Testis (tissue), 2 donors: ENCODE results near the gene PACS1.

ENCODE experiments used
- POLR2A ChIP-seq: fragments of 450-650 bp; IDR thresholded peaks from one replicate; pipeline ENCODE4 v1.6.1; 2017; ENCODE audit warnings: antibody characterized with exemption, mild to moderate bottlenecking, moderate library complexity
- TF ChIP-seq, protein P1 (sequence below), 3 experiments: fragments of 450-650 bp in 2 of 3; fragments of 200-600 bp in 1 of 3; sonication (generic) in 1 of 3; IDR thresholded peaks; one replicate each; pipeline ENCODE4 v1.5.1; 2016 to 2019; ENCODE audit warnings: antibody characterized with exemption in 3 of 3, mild to moderate bottlenecking in 2 of 3, moderate library complexity in 1 of 3

DNA sequence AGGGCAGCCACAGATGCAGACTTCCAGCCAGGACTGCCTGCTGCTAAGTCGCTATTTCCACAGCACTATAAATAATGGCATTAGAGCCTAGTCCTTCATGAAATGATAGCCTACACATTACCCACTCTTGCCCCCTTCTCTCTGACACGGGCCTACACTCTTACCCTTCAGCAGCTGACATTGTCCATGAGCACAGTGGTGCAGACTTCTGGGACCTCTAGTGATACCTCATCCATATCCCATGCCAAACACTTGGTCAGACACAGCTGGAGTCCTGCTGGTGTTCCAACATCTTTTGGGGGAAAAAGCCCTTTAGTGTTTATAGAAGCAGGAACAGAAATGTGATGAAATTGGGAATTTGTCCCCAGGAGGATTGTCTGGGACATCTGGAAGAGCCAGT lies 155.0 kb downstream of the PACS1 start:
- TF ChIP-seq, protein P1, sequence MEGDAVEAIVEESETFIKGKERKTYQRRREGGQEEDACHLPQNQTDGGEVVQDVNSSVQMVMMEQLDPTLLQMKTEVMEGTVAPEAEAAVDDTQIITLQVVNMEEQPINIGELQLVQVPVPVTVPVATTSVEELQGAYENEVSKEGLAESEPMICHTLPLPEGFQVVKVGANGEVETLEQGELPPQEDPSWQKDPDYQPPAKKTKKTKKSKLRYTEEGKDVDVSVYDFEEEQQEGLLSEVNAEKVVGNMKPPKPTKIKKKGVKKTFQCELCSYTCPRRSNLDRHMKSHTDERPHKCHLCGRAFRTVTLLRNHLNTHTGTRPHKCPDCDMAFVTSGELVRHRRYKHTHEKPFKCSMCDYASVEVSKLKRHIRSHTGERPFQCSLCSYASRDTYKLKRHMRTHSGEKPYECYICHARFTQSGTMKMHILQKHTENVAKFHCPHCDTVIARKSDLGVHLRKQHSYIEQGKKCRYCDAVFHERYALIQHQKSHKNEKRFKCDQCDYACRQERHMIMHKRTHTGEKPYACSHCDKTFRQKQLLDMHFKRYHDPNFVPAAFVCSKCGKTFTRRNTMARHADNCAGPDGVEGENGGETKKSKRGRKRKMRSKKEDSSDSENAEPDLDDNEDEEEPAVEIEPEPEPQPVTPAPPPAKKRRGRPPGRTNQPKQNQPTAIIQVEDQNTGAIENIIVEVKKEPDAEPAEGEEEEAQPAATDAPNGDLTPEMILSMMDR (IDR thresholded peaks at IDR 0.05), result no peak
- no peak for TF ChIP-seq POLR2A
